ENCODE results near the gene SH3BP1. TPM values are rescaled to one million over a fixed set of nuclear protein-coding genes. Genes with fewer than 3 reads are reported as not detected.
"Not testable (repeated sequence)": the region's sequence is repeated elsewhere in the genome, so short reads cannot be mapped to it uniquely, and the experiment has no call there.

SH3BP1 gene
- polyA plus RNA-seq, 3 donors = 13.9 to 24.7 (median 24.1) TPM

GRCh38 chr22:37643225-37643847 is 3.9 kb downstream of the SH3BP1 start:
- DNase-seq (ENCODE audit: extremely low read depth in 1 of 11, low read depth in 9 of 11, low spot score in 4 of 11) = peak in 3 of 11 donors; percentile 68 to 75 (median 71)

GRCh38 chr22:37647317-37647716 is 7.8 kb downstream of the SH3BP1 start:
- DNase-seq (ENCODE audit: extremely low read depth in 1 of 11, low read depth in 9 of 11, low spot score in 4 of 11) = no peak

- DNase-seq (ENCODE audit: extremely low read depth in 1 of 11, low read depth in 9 of 11, low spot score in 4 of 11) = no peak
These were observed 8.5 kb downstream of the SH3BP1 start for GRCh38 chr22:37647928-37648327.

GRCh38 chr22:37650463-37651136 is 11.1 kb downstream of the SH3BP1 start:
- no peak for DNase-seq (ENCODE audit: extremely low read depth in 1 of 11, low read depth in 9 of 11, low spot score in 4 of 11)

GRCh38 chr22:37654563-37655251 is 15.2 kb downstream of the SH3BP1 start:
- DNase-seq (ENCODE audit: extremely low read depth in 1 of 11, low read depth in 9 of 11, low spot score in 4 of 11) = no peak

- no peak for DNase-seq (ENCODE audit: extremely low read depth in 1 of 11, low read depth in 9 of 11, low spot score in 4 of 11)
These were observed 15.7 kb downstream of the SH3BP1 start for GRCh38 chr22:37655252-37655563.

- DNase-seq (ENCODE audit: extremely low read depth in 1 of 11, low read depth in 9 of 11, low spot score in 4 of 11) = not testable (repeated sequence)
These were observed 17.1 kb downstream of the SH3BP1 start for GRCh38 chr22:37656583-37656982.

- no peak for DNase-seq (ENCODE audit: extremely low read depth in 1 of 11, low read depth in 9 of 11, low spot score in 4 of 11)
These were observed 18.2 kb downstream of the SH3BP1 start for GRCh38 chr22:37657590-37658132.

- peak; percentile 97 to 100 (median 99) for DNase-seq (ENCODE audit: extremely low read depth in 1 of 11, low read depth in 9 of 11, low spot score in 4 of 11)
These were observed 18.9 kb downstream of the SH3BP1 start, which contains the start of gene PDXP for GRCh38 chr22:37658133-37659065. Gene PDXP, plus strand, starts transcription at chr22:37658723. Its CDS starts 60 bp downstream, at chr22:37658783.

GRCh38 chr22:37659066-37659896 is 19.8 kb downstream of the SH3BP1 start:
- DNase-seq (ENCODE audit: extremely low read depth in 1 of 11, low read depth in 9 of 11, low spot score in 4 of 11) = no peak

GRCh38 chr22:37659897-37660708 is 20.6 kb downstream of the SH3BP1 start:
- no peak for DNase-seq (ENCODE audit: extremely low read depth in 1 of 11, low read depth in 9 of 11, low spot score in 4 of 11)

GRCh38 chr22:37660709-37661045 is 21.2 kb downstream of the SH3BP1 start:
- no peak for DNase-seq (ENCODE audit: extremely low read depth in 1 of 11, low read depth in 9 of 11, low spot score in 4 of 11)

- no peak for DNase-seq (ENCODE audit: extremely low read depth in 1 of 11, low read depth in 9 of 11, low spot score in 4 of 11)
These were observed 21.9 kb downstream of the SH3BP1 start for GRCh38 chr22:37661160-37661924.

- no peak for DNase-seq (ENCODE audit: extremely low read depth in 1 of 11, low read depth in 9 of 11, low spot score in 4 of 11)
These were observed 22.6 kb downstream of the SH3BP1 start for GRCh38 chr22:37662039-37662438.

- DNase-seq (ENCODE audit: extremely low read depth in 1 of 11, low read depth in 9 of 11, low spot score in 4 of 11) = no peak
These were observed 24.2 kb downstream of the SH3BP1 start for GRCh38 chr22:37663521-37664140.
